ENCODE results near the gene SLC17A7.
A peak's percentile ranks its signal among the peaks of the same experiment; 100 is the strongest.

SLC17A7 gene

DNA sequence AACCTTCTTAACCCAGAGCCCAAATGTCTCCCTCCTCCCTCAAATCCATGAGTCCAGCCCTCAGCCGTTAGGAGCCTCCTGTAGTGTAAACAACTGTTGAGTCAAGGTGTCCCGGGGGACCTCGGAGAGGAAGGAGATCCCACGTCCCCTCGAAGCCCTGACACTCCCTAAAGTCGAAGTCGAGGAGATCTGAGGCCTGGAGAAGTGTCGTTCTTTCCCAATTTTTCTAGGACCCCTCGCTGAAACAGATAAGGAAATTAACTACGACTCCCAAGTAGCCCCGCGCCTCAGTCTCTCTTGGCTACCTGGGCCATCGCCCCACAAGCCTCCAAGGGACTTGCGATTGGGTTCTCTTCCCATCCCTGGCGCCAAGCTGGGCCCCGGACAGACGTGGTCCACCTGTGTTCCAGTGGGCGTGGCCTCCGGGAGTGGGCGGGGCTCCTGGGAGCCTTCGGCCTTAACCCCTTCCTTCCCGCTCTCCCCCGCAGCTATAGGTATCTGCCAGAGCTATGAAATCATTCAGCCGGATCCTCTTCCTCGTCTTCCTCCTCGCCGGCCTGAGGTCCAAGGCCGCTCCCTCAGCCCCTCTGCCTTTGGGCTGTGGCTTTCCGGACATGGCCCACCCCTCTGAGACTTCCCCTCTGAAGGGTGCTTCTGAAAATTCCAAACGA is 15.3 kb downstream of the SLC17A7 start:
- no peak for DNase-seq

DNA sequence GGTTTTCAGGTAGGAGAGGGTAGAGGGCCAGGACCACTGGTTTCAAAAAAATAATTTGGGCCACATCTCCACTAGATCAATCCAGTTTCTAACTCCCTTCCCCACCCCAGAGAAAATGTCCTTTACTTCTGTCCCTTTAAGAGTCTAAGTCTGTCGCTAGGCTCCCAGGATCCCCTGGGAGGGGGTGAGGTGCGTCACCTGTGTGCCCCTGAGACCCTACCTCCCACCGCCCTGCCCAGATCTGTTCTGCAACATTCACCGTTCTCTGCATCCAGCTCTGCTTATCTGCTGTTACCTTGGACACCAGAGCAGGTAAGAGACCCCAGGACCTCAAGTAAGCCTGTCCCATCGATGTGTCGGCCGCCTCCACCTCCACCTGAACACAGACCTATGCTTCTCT is 16.1 kb downstream of the SLC17A7 start, which contains the start of gene GFY:
Gene GFY (plus strand): TSS at position 211 of the 400 bp plus-strand sequence. CDS start 1,043 bp downstream, outside the sequence.
- no peak for DNase-seq

DNA sequence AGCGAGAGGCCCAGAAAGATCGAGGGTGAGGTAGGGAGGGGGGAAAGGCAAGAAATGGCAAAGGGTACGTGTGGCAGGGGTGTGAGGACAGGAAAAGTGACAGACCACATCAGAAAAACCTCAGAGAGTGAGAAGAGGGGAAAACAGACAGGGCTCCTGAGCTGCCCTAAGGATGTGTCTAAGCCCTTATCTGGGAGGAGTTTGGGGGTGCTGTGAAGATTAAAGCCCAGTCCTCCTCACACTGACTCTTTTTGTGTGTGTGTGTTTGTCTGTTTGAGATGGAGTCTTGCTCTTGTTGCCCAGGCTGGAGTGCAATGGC is 17.4 kb downstream of the SLC17A7 start:
- DNase-seq: no peak

DNA sequence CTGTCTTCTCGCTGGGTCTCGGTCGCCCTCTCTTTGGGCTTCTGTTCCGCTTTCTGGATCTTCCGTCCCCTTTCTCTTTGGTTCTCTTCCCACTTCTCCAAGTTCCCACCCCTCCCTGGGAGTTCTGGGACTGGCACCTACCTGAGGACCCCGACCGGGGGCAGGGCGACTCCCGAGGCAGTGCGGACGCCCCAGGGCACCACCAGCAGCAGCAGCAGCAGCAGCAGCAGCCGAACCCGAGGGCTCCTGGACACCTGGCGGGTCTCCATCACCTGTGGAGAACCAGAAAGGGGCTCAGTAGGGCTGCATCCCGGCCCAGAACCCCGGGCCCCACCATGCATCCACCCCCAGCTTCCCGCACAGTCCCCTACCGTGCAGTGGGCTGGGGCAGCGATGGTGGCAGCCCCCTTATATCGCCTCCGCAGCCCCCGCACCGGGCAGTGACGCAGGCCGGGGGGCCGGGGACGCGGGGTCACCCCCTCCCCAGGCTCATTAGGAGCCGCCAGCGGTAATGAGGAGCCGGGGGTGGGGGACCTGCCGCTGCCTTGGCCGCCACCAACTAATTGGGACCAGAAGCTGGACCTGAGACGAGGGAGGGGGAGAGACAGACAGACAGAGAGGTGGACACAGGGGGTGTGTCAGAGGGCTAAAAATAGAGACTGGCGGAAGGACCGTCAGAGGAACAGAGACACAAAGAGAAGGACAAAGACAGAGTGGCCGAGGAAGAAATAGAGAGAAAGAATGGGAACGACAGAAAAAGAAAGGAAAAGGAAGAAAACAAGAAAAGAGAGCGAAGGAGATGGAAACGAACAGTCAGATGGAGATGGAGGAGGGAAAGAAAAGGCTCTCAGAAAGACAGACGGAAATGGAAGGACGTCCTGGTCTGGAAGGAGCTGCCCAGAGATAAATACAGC is 18.0 kb downstream of the SLC17A7 start, which contains the start of gene PTH2:
Gene PTH2 (minus strand): TSS at position 371 of the 914 bp plus-strand sequence. CDS start 102 bp downstream, at position 269.
- DNase-seq: no peak

- DNase-seq: peak in 1 of 2 experiments; percentile 18
Observed at GRCh38 chr19:49422407-49423070, 18.8 kb downstream of the SLC17A7 start.

GRCh38 chr19:49421878-49422202 is 19.5 kb downstream of the SLC17A7 start:
- DNase-seq: no peak

DNA sequence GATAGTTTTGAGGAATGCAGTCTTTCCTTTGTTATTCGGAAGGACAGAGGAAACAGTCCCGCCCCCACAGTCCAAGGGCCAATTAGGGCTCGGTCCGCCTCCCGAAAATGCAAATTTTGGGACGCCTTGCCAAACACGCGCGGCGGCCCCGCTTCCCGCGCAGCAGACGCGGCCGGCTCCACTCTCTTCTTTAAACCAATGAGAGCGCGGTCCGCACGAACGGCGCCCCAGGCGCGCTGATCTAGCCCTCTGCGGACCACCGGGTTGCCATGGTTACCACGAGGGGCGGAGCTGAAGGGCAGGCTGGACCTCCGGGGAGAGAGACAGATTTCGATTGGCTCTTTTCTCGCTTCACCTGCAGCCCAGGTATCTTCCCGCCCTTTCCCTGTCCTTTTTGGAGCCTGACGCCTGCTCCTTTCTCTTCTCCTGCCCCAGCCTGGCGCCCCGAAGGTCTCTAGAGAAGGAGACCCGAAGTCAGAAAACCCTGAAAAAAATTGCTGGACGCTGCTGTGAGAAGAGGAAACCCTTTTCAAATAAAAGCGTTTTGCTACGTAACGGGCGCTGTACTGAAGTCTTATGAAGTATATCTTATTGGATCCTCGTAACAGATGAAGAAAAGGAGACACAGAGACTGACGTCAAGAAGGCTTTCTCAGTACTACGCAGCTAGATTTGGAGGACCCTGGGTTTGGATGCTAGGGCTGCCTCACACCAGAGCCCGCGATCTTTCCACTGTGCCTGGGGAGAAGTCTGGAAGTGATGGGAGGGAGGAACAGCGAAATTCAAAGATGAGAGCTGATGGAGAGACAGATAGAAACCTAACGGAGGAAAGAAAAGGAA is 20.1 kb downstream of the SLC17A7 start:
- DNase-seq: peak; percentile 29 to 49

DNA sequence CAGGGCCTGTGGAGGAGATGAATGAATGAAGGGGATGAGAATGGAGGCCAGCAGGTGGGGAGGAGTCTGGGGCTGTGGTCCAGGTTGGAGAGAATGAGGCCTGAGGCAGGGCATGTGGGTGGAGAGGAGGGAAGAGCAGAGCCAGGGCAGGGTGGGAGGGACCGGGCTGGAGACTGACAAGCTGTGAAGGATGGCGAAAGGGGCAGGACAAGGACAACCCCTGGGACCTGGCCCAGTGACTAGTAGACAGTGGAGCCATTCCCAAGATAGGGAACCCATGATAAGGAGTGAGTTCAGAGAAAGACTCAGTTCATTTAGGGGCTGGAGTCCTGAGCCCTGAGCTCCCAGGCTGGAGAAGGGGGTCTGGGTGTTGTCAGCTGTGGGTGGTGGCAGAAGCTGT is 21.1 kb downstream of the SLC17A7 start:
- DNase-seq: no peak

- no peak for DNase-seq
Observed at GRCh38 chr19:49419173-49419572, 22.2 kb downstream of the SLC17A7 start.

- DNase-seq: no peak
Observed at GRCh38 chr19:49418511-49418910, 22.8 kb downstream of the SLC17A7 start.

DNA sequence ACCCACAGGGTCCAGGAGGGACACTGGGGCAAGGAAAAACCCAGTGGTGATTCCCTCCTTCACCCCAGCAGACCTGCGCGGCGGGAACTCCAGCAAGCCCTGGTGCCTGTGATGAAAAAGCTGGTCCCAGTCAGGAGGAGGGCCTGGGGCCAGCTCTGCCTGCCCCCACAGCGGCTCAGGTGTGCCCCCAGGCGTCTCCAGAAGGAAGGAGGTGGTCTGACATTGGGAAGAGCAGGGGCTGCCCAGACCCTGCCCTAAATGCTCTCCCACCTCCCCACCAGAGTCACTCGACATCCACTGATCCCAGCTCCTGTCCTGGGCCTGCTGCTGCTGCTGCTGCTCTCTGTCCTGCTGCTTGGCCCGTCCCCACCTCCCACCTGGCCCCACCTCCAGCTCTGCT is 24.2 kb downstream of the SLC17A7 start:
- DNase-seq: no peak

GRCh38 chr19:49415810-49416200 is 25.5 kb downstream of the SLC17A7 start:
- DNase-seq: no peak

DNA sequence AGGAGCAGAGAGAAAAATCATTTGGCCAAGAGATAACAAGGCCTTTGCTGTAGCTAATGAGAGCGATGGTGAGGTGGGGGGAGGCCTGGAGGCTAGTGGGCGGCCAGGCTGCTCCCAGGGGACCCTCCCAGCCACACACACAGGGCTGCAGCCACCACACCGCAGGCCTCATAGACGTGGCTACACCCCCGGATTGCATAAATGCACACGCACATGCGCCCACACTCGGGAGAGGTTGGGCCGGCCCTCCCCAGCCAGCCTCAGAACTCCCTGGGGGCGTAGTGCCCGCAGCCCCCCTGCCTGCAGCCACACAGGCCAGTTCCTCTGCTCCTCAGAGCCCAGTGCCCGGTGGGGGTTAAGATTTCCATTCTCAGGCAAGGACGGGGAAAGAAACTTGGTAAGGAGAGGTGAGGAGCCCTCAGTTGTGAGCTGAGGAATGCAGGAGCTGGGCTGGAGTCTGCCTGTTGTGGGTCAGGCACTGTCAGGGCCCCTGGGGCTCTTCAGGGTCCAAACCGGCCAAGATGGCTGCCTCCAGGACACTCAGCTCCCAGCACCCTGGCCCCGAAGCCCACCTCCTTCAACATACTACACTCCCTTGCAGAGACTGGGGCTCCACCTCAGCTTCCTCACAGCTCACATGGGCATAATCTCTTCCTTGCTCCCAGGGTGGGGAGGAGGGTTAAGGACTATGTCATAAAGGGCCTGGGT is 26.1 kb downstream of the SLC17A7 start:
- no peak for DNase-seq

DNA sequence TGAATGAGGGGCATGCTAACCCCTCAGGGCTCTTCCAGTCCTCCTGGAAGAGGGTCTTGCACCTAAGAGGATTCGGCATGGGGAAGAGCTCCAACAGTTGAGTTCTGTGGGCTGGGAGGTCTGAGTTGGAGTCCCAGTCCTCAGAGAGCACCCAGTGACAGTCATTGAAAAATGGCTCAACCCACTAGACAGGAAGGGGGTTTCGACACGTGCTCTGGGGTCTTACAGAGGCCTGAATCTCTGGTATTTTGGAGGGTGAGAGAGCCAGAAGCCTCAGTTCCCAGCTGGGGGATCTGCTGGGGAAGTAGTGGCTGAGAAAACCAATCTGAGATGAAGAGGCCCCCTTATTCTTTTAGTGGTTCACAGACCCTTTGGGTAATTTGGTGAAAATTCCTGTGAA is 27.1 kb downstream of the SLC17A7 start:
- no peak for DNase-seq

GRCh38 chr19:49413348-49413747 is 28.0 kb downstream of the SLC17A7 start:
- no peak for DNase-seq

DNA sequence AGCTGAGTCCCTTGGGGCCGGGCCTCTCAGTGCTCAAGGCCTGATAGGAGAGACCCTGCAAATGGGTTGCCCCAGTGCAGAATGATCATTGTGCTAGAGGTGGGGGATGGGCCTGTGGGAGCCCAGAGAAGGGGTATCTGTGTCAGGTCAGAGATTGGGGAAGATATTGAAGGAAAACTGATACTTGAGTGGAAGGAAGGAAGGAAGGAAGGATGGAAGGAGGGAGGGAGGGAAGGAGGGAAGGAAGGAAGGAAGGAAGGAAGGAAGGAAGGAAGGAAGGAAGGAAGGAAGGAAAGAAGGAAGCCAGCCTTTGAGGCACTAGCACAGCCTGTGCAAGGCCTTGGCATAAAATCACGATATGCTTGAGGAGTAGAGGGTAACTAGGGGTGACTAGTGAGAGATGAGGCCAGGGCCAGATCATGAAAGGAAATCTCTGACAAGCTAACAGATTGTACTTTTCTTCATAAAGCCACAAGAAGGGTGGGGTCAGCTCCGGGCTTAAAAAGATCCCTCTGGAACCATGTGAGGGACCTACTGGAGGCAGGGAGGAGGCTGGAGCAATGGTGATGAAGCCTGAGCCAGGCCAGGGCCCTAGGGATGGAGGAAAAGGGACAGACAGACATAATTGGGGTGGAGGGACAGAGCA is 29.5 kb downstream of the SLC17A7 start:
- no peak for DNase-seq

DNA sequence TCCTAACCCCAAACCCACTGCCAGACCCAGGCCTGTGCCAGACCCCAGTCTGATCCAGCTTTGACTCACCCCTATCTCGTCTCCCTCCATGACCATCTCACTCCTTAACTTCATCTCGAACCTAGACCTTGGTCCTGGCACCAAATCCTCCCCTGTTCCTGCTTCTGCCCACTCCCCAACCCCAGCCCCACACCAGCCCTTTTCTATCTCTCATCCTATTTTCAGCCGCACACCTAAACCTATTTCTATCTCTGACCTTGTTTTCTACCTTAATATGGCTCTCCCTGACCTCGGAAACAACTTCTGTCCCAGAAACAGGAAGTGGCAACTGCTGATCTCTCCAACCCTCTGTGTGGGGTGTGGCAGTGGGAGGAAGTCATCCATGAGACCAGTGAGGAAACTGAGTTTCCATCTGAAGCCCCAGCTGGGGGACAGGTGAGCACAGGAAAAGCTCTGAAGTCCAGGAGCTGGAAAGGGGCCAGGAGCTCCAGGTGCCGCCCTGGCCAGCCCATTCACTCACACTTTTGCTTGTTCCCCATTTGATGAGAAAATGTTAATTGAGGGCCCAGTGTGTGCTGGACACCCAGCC is 31.8 kb downstream of the SLC17A7 start:
- no peak for DNase-seq

- no peak for DNase-seq
Observed at GRCh38 chr19:49408816-49409440, 32.4 kb downstream of the SLC17A7 start.

DNA sequence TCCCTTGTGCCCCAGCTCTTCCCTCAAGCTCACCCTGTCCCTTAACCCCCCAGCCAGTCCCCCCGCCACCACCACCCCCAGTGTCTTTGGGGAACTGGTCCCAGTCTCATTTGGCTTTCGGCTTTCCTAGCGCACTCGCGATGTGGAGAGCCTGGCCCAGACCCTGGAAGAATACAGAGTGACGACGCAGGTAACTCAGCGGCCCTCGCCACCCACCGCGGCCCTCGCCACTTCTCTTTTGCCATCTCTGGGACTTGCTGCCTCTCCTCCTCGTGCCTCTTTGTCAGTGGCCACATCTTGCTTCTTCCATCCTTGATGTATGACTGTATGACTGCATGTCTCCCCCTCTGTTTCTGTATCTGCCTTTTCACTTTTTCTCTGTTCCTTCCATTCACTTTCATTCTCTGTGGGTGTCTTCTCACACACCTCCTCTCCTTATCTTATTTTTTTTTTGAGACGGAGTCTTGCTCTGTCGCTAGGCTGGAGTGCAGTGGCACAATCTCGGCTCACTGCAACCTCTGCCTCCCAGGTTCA is 33.8 kb downstream of the SLC17A7 start:
- DNase-seq: no peak

- DNase-seq: no peak
Observed at GRCh38 chr19:49407079-49407478, 34.2 kb downstream of the SLC17A7 start.
